Measurements from ENCODE around the gene GDNF.

The GDNF gene

DNA sequence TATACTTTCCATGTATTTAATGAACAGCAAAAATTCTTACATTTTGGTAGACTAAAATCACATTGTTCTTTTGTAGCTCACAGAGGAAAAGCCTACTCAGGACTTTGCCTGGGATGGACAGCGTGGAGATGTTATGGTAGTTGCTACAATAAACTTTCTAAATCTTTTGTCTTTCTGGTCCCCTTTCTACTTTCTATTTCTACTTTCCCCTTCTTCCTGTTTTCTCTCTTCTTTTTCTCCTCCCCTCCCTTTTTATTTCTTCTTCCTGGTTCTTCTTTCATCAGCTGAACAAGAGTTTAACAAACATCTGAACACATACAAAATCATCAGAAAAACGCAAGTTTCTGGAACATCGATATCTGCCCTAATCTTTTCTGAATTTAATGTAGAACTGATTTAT, 15.6 kb upstream of the GDNF start:
- no peaks in the 10 kb centered on the region for H3K36me3 ChIP-seq
- H4K20me1 ChIP-seq, result no peaks in the 10 kb centered on the region
- H3K27me3 ChIP-seq, result no peaks in the 10 kb centered on the region
- peaks cover 6 to 23% (median 13%) of the 10 kb centered on the region in 10 experiments; a peak in 18 of 20 replicates for H3K4me1 ChIP-seq
- no peak overlapping the region for H3K9ac ChIP-seq
- no peak overlapping the region for H3K27ac ChIP-seq
- no peak for TF ChIP-seq Cebpa-rat (IDR thresholded peaks at IDR 0.05)
- H3K4me2 ChIP-seq, result no peak overlapping the region
- peaks cover 9 to 24% (median 15%) of the 10 kb centered on the region in 11 experiments; a peak in 19 of 22 replicates for H3K9me3 ChIP-seq (replicated peaks in 1 of 11)
- H3K4me3 ChIP-seq, result no peak overlapping the region

DNA sequence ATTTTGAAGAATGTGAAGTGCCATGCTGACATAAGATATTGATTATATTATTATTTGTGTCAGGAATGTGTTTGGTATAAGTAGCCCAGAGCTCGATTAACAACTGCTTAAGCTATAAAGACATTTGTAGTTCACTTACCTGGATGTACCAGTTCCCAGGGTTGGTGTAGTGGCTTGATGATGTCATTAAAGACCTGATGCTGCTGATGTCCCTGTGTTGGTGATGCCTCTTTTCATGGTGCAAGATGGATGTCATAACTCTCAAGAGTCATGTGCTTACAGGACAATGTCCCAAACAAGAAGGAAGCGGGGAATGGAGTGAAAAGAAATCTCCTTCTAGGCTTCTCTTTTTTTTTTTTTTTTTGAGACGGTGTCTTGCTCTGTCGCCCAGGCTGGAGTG, 11.5 kb upstream of the GDNF start:
- Histone ChIP-seq H3K9me3 (replicated peaks in 1 of 11) (peaks cover 9 to 24% (median 15%) of the 10 kb centered on the region in 11 experiments; a peak in 19 of 22 replicates), H4K20me1 (no peaks in the 10 kb centered on the region), H3K4me2 (peak overlapping the region in 3 of 11 experiments; percentile 31 to 60 (median 48); a peak in 3 of 22 replicates), H3K27ac (peak overlapping the region in 4 of 11 experiments; percentile 12 to 86 (median 76); a peak in 5 of 22 replicates), H3K4me3 (no peak overlapping the region), H3K9ac (no peak overlapping the region), H3K36me3 (no peaks in the 10 kb centered on the region), H3K27me3 (no peaks in the 10 kb centered on the region), H3K4me1 (peaks cover 14 to 54% (median 36%) of the 10 kb centered on the region in 10 experiments)
- TF ChIP-seq Cebpa-rat (IDR thresholded peaks at IDR 0.05), result no peak

DNA sequence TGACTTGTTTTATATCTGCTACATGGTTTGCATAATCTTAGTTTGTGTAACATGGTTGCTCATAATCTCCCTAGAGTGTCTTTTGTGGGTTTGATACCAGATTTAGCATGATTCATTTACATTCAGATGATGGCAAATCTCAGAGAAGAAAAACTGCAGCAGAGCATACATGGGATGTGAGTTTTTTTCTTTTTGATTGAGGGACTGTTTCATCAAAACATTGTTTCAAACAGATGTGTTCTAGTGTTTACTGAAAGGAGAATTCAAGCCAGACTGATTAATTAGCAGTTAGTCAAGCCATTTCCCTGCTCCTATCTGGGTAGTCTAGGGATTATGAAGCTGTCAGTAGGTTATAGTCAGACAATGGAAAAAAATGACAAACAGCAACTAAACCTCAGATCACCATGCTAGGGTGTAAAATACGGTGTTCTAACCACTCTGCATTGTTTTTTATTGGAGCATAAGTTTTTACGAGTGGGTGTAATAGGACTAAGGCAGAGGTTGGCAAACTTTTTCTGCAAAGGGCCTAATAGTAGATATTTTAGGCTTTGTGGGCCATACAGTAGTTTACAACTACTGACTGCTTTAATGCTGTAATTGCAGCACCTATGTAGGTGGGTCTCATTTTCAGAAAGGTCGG, 10.5 kb upstream of the GDNF start:
- no peaks in the 10 kb centered on the region for H4K20me1 ChIP-seq
- no peak for TF ChIP-seq Cebpa-rat (IDR thresholded peaks at IDR 0.05)
- no peaks in the 10 kb centered on the region for H3K36me3 ChIP-seq
- peak overlapping the region in 9 of 11 experiments; percentile 10 to 64 (median 48); a peak in 17 of 22 replicates for H3K4me2 ChIP-seq
- peaks cover 14 to 54% (median 36%) of the 10 kb centered on the region in 10 experiments for H3K4me1 ChIP-seq
- peak overlapping the region in 6 of 11 experiments; percentile 59 to 86 (median 76); a peak in 12 of 22 replicates for H3K27ac ChIP-seq
- H3K27me3 ChIP-seq, result no peaks in the 10 kb centered on the region
- peaks cover 9 to 19% (median 15%) of the 10 kb centered on the region in 11 experiments; a peak in 19 of 22 replicates for H3K9me3 ChIP-seq (replicated peaks in 1 of 11)
- H3K9ac ChIP-seq, result peak overlapping the region in 6 of 11 experiments; percentile 14 to 69 (median 42); a peak in 9 of 22 replicates
- H3K4me3 ChIP-seq, result no peak overlapping the region

DNA sequence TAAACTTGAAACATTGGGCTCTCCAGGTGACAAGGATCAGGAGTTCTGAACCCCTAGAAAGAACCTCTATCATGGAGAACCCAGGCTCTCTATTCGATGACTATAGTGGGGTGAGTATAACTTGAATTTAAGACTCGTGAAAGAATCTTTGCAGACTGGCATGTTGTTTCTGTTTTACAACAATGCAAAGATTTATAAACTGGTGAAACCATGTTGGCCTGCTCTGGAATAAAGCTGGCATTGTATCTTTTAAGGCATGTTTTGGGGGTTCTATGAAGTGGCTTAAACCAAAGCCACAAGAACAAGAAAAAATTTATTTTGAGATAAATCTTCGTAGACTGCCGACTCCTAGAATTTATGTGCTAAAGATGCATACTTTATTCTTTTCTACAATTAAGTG, 9.8 kb upstream of the GDNF start:
- Histone ChIP-seq H3K4me1 (peaks cover 14 to 54% (median 36%) of the 10 kb centered on the region in 10 experiments), H3K4me3 (no peak overlapping the region), H4K20me1 (no peaks in the 10 kb centered on the region), H3K9me3 (replicated peaks in 1 of 11) (peaks cover 2 to 12% (median 8%) of the 10 kb centered on the region in 11 experiments; a peak in 19 of 22 replicates), H3K27ac (peak overlapping the region in 6 of 11 experiments; percentile 59 to 86 (median 80); a peak in 11 of 22 replicates), H3K36me3 (no peaks in the 10 kb centered on the region), H3K9ac (peak overlapping the region in 3 of 11 experiments; percentile 2 to 45 (median 25); a peak in 3 of 22 replicates), H3K4me2 (peak overlapping the region in 7 of 11 experiments; percentile 15 to 60 (median 42); a peak in 14 of 22 replicates), H3K27me3 (no peaks in the 10 kb centered on the region)
- no peak for TF ChIP-seq Cebpa-rat (IDR thresholded peaks at IDR 0.05)

DNA sequence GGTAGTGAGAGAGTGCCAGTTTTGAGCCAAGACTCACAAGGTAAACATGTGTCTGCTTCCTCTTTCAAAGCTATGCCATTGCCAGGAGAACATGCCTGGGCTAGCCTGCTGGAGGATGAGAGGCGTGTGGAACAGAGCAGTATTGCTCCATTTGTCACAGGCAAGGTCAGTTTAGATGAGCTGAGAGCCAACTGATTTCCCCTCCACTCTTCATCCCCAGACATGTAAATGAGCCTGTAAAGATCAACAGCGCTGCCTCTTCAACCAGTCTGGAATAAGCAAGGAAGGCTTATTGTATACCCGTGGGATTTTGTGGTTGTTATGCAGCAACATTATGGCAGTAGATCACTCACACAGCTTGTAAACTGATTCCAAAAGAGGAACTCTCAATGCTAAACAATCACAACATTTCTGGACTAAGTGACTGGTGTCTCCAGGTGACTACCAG, 8.2 kb upstream of the GDNF start:
- peaks cover 0 to 9% (median 4%) of the 10 kb centered on the region in 11 experiments; a peak in 6 of 22 replicates for H3K9me3 ChIP-seq (replicated peaks in 1 of 11)
- peaks cover 0 to 12% (median 6%) of the 10 kb centered on the region in 11 experiments; a peak in 8 of 22 replicates for H3K27me3 ChIP-seq
- H3K4me3 ChIP-seq, result no peak overlapping the region
- H3K27ac ChIP-seq, result peak overlapping the region in 9 of 11 experiments; percentile 31 to 87 (median 79); a peak in 18 of 22 replicates
- no peaks in the 10 kb centered on the region for H3K36me3 ChIP-seq
- TF ChIP-seq Cebpa-rat (IDR thresholded peaks at IDR 0.05), result peak in 7 of 11 experiments; percentile 10 to 84 (median 73); a peak in 13 of 22 replicates
- no peaks in the 10 kb centered on the region for H4K20me1 ChIP-seq
- H3K9ac ChIP-seq, result peak overlapping the region in 6 of 11 experiments; percentile 44 to 68 (median 61); a peak in 12 of 22 replicates
- peak overlapping the region; percentile 25 to 81 (median 62) for H3K4me2 ChIP-seq
- H3K4me1 ChIP-seq, result peaks cover 14 to 54% (median 36%) of the 10 kb centered on the region in 10 experiments

DNA sequence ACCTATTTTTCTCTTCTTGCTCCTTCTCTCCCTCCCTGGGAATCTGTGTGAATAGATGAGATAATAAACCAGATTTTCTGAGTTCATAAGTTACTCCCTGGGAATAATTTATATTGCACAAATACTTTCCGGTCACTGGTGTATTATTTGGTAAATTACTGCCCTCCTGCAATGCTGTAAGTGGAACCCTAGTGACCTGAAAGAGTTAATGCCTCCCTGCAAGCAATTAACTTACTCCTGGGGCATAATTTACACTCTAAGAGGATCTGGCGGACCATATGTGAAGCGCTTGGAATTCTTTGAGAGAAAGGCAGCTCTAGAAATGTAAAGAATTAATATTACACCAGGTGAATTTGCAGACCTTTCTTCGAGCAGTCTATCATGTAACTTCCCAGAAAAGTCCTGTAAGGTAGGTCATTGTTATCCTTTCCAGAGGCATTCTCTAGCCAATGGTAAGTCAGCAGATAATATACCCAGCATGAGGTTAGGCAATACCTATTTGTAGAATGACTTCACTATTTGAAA, 7.0 kb upstream of the GDNF start:
- H3K4me1 ChIP-seq, result peaks cover 14 to 54% (median 36%) of the 10 kb centered on the region in 10 experiments
- TF ChIP-seq Cebpa-rat (IDR thresholded peaks at IDR 0.05), result no peak
- peak overlapping the region in 10 of 11 experiments; percentile 36 to 81 (median 62); a peak in 12 of 22 replicates for H3K4me2 ChIP-seq
- H3K9me3 ChIP-seq (replicated peaks in 1 of 11), result peaks cover 0 to 4% (median 0%) of the 10 kb centered on the region in 11 experiments; a peak in 6 of 22 replicates
- no peak overlapping the region; a peak in 1 of 22 replicates for H3K9ac ChIP-seq
- H3K4me3 ChIP-seq, result no peak overlapping the region
- H3K27me3 ChIP-seq, result peaks cover 7 to 24% (median 18%) of the 10 kb centered on the region in 11 experiments
- no peaks in the 10 kb centered on the region for H3K36me3 ChIP-seq
- H4K20me1 ChIP-seq, result no peaks in the 10 kb centered on the region
- H3K27ac ChIP-seq, result peak overlapping the region in 7 of 11 experiments; percentile 42 to 87 (median 81); a peak in 11 of 22 replicates

DNA sequence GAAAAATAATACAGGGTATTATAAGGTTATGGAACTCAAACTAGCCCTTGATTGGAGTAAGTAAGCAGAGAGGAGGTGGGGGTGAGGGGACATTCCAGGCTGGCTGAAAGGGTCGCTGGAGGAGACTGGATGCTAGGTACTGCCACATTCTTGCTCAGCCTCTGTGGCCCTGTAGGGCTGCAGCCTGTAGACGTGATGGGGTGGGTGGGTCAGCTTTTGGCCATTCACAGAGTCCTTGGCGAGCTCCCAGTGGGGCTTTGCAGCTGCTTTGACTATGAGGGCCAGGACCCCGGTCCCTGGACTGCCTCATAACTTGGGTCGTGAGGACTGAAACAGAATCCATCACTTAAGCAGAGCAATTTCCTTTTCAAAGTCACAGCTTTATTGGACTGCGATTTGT, 4.2 kb upstream of the GDNF start:
- no peak overlapping the region for H3K4me2 ChIP-seq
- no peak for TF ChIP-seq Cebpa-rat (IDR thresholded peaks at IDR 0.05)

DNA sequence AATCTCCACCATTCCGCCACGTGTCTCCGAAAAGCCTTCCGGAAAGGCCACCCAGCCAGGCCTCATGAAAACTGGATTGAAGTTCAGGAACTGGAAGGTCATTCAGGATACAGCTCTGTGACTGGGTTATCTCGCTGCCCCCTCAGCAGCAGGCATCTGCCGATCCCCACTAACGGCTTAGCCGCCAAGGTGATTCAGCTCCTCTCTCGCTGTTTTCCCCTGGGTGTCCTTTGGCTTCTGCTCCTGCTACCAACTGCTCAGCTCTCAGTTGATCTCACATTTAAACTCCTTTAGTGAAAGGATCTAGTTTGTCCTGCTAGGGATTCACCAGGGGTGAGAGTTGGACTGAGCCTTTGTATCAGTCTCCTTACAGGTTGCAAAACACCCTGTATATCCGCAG, 2.2 kb upstream of the GDNF start:
- H3K27me3 ChIP-seq, result peaks cover 55 to 72% (median 66%) of the 10 kb centered on the region in 11 experiments
- peaks cover 0 to 9% (median 0%) of the 10 kb centered on the region in 11 experiments; a peak in 3 of 22 replicates for H4K20me1 ChIP-seq
- no peak overlapping the region for H3K4me2 ChIP-seq
- H3K27ac ChIP-seq, result no peak overlapping the region
- no peak overlapping the region for H3K4me3 ChIP-seq
- no peaks in the 10 kb centered on the region for H3K36me3 ChIP-seq
- H3K9ac ChIP-seq, result no peak overlapping the region
- TF ChIP-seq Cebpa-rat (IDR thresholded peaks at IDR 0.05), result no peak
- peaks cover 0 to 32% (median 23%) of the 10 kb centered on the region in 11 experiments; a peak in 19 of 22 replicates for H3K9me3 ChIP-seq (replicated peaks in 1 of 11)
- peaks cover 0 to 20% (median 14%) of the 10 kb centered on the region in 10 experiments; a peak in 15 of 20 replicates for H3K4me1 ChIP-seq

More for the DNA sequence above, 4.2 kb upstream of the GDNF start:
- H3K4me3 ChIP-seq, result no peak overlapping the region
- H3K27me3 ChIP-seq, result peaks cover 36 to 52% (median 46%) of the 10 kb centered on the region in 11 experiments
- peaks cover 0 to 18% (median 14%) of the 10 kb centered on the region in 11 experiments; a peak in 19 of 22 replicates for H3K9me3 ChIP-seq (replicated peaks in 1 of 11)
- peaks cover 0 to 9% (median 0%) of the 10 kb centered on the region in 11 experiments; a peak in 3 of 22 replicates for H4K20me1 ChIP-seq
- peaks cover 14 to 27% (median 21%) of the 10 kb centered on the region in 10 experiments for H3K4me1 ChIP-seq
- H3K36me3 ChIP-seq, result no peaks in the 10 kb centered on the region
- no peak overlapping the region for H3K9ac ChIP-seq
- no peak overlapping the region for H3K27ac ChIP-seq
